HEK293 (cell line): ENCODE measurements around the gene STX11.

ENCODE experiments used
- CTCF ChIA-PET: fragments of 350-600 bp; formaldehyde crosslinking; extraction: SDS; loops from one replicate; lab custom pipeline; 2021; ENCODE audit warnings: antibody characterized with exemption; lab: Yijun Ruan, JAX
- POLR2A ChIA-PET: fragments of 300-600 bp; formaldehyde crosslinking; extraction: SDS; loops from one replicate; lab custom pipeline; 2020; ENCODE audit warnings: antibody characterized with exemption, inconsistent platforms; lab: Yijun Ruan, JAX
- H3K27ac ChIP-seq: fragments of 200-500 bp; sonication (Bioruptor generic); 2 replicates; pipeline ENCODE4 v1.5.1; 2014; ENCODE audit warnings: low read depth, low read length, control low read depth, inconsistent platforms; ENCODE audit errors: extremely low read depth
- H3K36me3 ChIP-seq, 2 experiments: fragments of 200-500 bp in 1 of 2; sonication (Bioruptor generic) in 1 of 2; 1 replicate in 1 of 2; 2 replicates in 1 of 2; pipeline ENCODE4 v1.5.1; 2014 to 2017; ENCODE audit warnings: inconsistent platforms in 2 of 2, low read length in 2 of 2; ENCODE audit not compliant: control insufficient read depth in 2 of 2, insufficient read depth in 1 of 2
- H3K4me1 ChIP-seq: fragments of 200-500 bp; sonication (Bioruptor generic); 2 replicates; pipeline ENCODE4 v1.5.1; 2014; ENCODE audit warnings: mild to moderate bottlenecking, low read length, inconsistent platforms; ENCODE audit not compliant: control insufficient read depth, insufficient read depth
- H3K4me3 ChIP-seq: 2 replicates; pipeline ENCODE4 v1.5.1; 2011; ENCODE audit warnings: low read depth, mild to moderate bottlenecking, control low read depth, low read length, moderate library complexity
- H3K9me3 ChIP-seq: fragments of 200-500 bp; sonication (Bioruptor generic); 2 replicates; pipeline ENCODE4 v1.5.1; 2014; ENCODE audit warnings: low read depth, low read length, inconsistent platforms; ENCODE audit not compliant: control insufficient read depth, insufficient read depth
- ELK4 ChIP-seq: IDR thresholded peaks from 2 replicates; pipeline ENCODE4 v1.6.1; 2011; ENCODE audit warnings: mild to moderate bottlenecking, low read depth, low read length, borderline replicate concordance
- FEZF1 ChIP-seq: fragments of 450-650 bp; formaldehyde crosslinking; IDR thresholded peaks from 2 replicates; pipeline ENCODE4 v1.5.1; 2016; ENCODE audit warnings: missing biosample characterization, missing genetic modification characterization
- OSR2 ChIP-seq: fragments of 450-650 bp; formaldehyde crosslinking; IDR thresholded peaks from 2 replicates; pipeline ENCODE4 v1.5.1; 2016; ENCODE audit warnings: missing biosample characterization, missing genetic modification characterization
- PATZ1 ChIP-seq: fragments of 450-650 bp; formaldehyde crosslinking; IDR thresholded peaks from 2 replicates; pipeline ENCODE4 v1.5.1; 2016; ENCODE audit warnings: missing biosample characterization, missing genetic modification characterization
- PRDM6 ChIP-seq: fragments of 450-650 bp; formaldehyde crosslinking; IDR thresholded peaks from 2 replicates; pipeline ENCODE4 v1.5.1; 2017; ENCODE audit warnings: missing biosample characterization, missing genetic modification characterization
- SETDB1 ChIP-seq: IDR thresholded peaks from one replicate; pipeline ENCODE4 v1.6.1; 2017; ENCODE audit warnings: mild to moderate bottlenecking, low read length, moderate library complexity, mixed read lengths; ENCODE audit not compliant: insufficient read length
- SP2 ChIP-seq: fragments of 450-650 bp; formaldehyde crosslinking; IDR thresholded peaks from 2 replicates; pipeline ENCODE4 v1.5.1; 2016; ENCODE audit warnings: missing biosample characterization, missing genetic modification characterization
- TRIM28 ChIP-seq: IDR thresholded peaks from 2 replicates; pipeline ENCODE4 v1.6.1; 2011; ENCODE audit warnings: low read length, control low read depth, borderline replicate concordance
- ZBTB17 ChIP-seq: fragments of 450-650 bp; formaldehyde crosslinking; IDR thresholded peaks from 2 replicates; pipeline ENCODE4 v1.5.1; 2016; ENCODE audit warnings: missing biosample characterization, missing genetic modification characterization
- ZBTB44 ChIP-seq: fragments of 450-650 bp; IDR thresholded peaks from 2 replicates; pipeline ENCODE4 v1.5.1; 2018; ENCODE audit warnings: missing biosample characterization, mild to moderate bottlenecking, missing genetic modification characterization
- ZEB2 ChIP-seq: fragments of 450-650 bp; formaldehyde crosslinking; IDR thresholded peaks from 2 replicates; pipeline ENCODE4 v1.5.1; 2016; ENCODE audit warnings: missing biosample characterization, missing genetic modification characterization
- ZFP37 ChIP-seq: fragments of 450-650 bp; formaldehyde crosslinking; IDR thresholded peaks from 2 replicates; pipeline ENCODE4 v1.5.1; 2016; ENCODE audit warnings: missing biosample characterization, missing genetic modification characterization
- ZNF121 ChIP-seq: fragments of 450-650 bp; formaldehyde crosslinking; IDR thresholded peaks from 2 replicates; pipeline ENCODE4 v1.5.1; 2016; ENCODE audit warnings: missing biosample characterization, missing genetic modification characterization
- ZNF146 ChIP-seq: fragments of 450-650 bp; formaldehyde crosslinking; IDR thresholded peaks from 2 replicates; pipeline ENCODE4 v1.5.1; 2016; ENCODE audit warnings: missing biosample characterization, missing genetic modification characterization
- ZNF274 ChIP-seq, 2 experiments: fragments of 200-500 bp in 1 of 2; fragments of 450-650 bp in 1 of 2; sonication (Bioruptor generic) in 1 of 2; formaldehyde crosslinking in 1 of 2; IDR thresholded peaks; 2 replicates each; pipeline versions ENCODE4 v1.5.1 to v1.6.1; 2014 to 2016; ENCODE audit warnings: borderline replicate concordance in 1 of 2, inconsistent platforms in 1 of 2, low read length in 1 of 2, missing biosample characterization in 1 of 2, missing genetic modification characterization in 1 of 2
- ZNF292 ChIP-seq: fragments of 450-650 bp; formaldehyde crosslinking; IDR thresholded peaks from 2 replicates; pipeline ENCODE4 v1.5.1; 2016; ENCODE audit warnings: low read depth, missing biosample characterization, missing genetic modification characterization, borderline replicate concordance
- ZNF311 ChIP-seq: fragments of 450-650 bp; formaldehyde crosslinking; IDR thresholded peaks from 2 replicates; pipeline ENCODE4 v1.5.1; 2017; ENCODE audit warnings: missing biosample characterization, missing genetic modification characterization, borderline replicate concordance
- ZNF341 ChIP-seq: fragments of 450-650 bp; formaldehyde crosslinking; IDR thresholded peaks from 2 replicates; pipeline ENCODE4; 2016; ENCODE audit warnings: low read depth, missing biosample characterization, missing genetic modification characterization
- ZNF394 ChIP-seq: fragments of 450-650 bp; formaldehyde crosslinking; IDR thresholded peaks from 2 replicates; pipeline ENCODE4 v1.5.1; 2016; ENCODE audit warnings: missing biosample characterization, missing genetic modification characterization, mild to moderate bottlenecking, moderate library complexity, borderline replicate concordance
- ZNF488 ChIP-seq: fragments of 450-650 bp; formaldehyde crosslinking; IDR thresholded peaks from 2 replicates; pipeline ENCODE4 v1.5.1; 2016; ENCODE audit warnings: missing biosample characterization, missing genetic modification characterization
- ZNF561 ChIP-seq: fragments of 450-650 bp; IDR thresholded peaks from 2 replicates; pipeline ENCODE4 v1.5.1; 2018; ENCODE audit warnings: missing biosample characterization, missing genetic modification characterization, borderline replicate concordance
- ZNF580 ChIP-seq: fragments of 450-650 bp; formaldehyde crosslinking; IDR thresholded peaks from 2 replicates; pipeline ENCODE4 v1.5.1; 2016; ENCODE audit warnings: missing biosample characterization, missing genetic modification characterization
- ZNF704 ChIP-seq: fragments of 450-650 bp; formaldehyde crosslinking; IDR thresholded peaks from 2 replicates; pipeline ENCODE4 v1.5.1; 2016; ENCODE audit warnings: missing biosample characterization, missing genetic modification characterization
- ZNF768 ChIP-seq: fragments of 450-650 bp; formaldehyde crosslinking; IDR thresholded peaks from 2 replicates; pipeline ENCODE4 v1.5.1; 2018; ENCODE audit warnings: missing biosample characterization, mild to moderate bottlenecking, missing genetic modification characterization
- ZNF843 ChIP-seq: fragments of 450-650 bp; formaldehyde crosslinking; IDR thresholded peaks from 2 replicates; pipeline ENCODE4 v1.5.1; 2016; ENCODE audit warnings: missing biosample characterization, missing genetic modification characterization
- ZSCAN16 ChIP-seq: fragments of 450-650 bp; formaldehyde crosslinking; IDR thresholded peaks from 2 replicates; pipeline ENCODE4 v1.5.1; 2016; ENCODE audit warnings: missing biosample characterization, missing genetic modification characterization

Gene STX11

GRCh38 chr6:144171406-144171805, 21.1 kb downstream of the STX11 start (continued):
- TF ChIP-seq PATZ1 (tag by site-specific recombination): no peak

GRCh38 chr6:144174006-144174405, 23.7 kb downstream of the STX11 start:
- no peaks in the 10 kb centered on the region for H3K9me3 ChIP-seq
- POLR2A ChIA-PET: interaction anchor here (0.6 kb wide), 1 partner anchor 230 kb away, joined by 3 read pairs; no protein-coding TSS in a partner anchor
- H3K4me1 ChIP-seq: no peaks in the 10 kb centered on the region
- no peak overlapping the region for H3K27ac ChIP-seq
- no peaks in the 10 kb centered on the region for H3K36me3 ChIP-seq
- CTCF ChIA-PET: interaction anchor here (0.8 kb wide), 1 partner anchor 161 kb away, joined by 3 read pairs; no protein-coding TSS in a partner anchor
- no peak overlapping the region for H3K4me3 ChIP-seq
- TF ChIP-seq ZSCAN16 (tag by site-specific recombination): no peak
- no peak for TF ChIP-seq ZNF121
- TF ChIP-seq ZNF394 (tag by site-specific recombination): no peak
- TF ChIP-seq ZNF843 (tag by site-specific recombination): no peak
- no peak for TF ChIP-seq SETDB1
- TF ChIP-seq OSR2 (tag by site-specific recombination): no peak
- TF ChIP-seq ZEB2 (tag by site-specific recombination): no peak
- no peak for TF ChIP-seq ZNF146 (tag by site-specific recombination)
- TF ChIP-seq ZNF580 (tag by site-specific recombination): no peak
- no peak for TF ChIP-seq ZBTB17 (tag by site-specific recombination)
- TF ChIP-seq ZBTB44: no peak
- TF ChIP-seq ZNF311 (tag by site-specific recombination): no peak
- TF ChIP-seq SP2 (tag by site-specific recombination): no peak
- TF ChIP-seq ZNF768: no peak
- no peak for TF ChIP-seq ZNF488 (tag by site-specific recombination)
- no peak for TF ChIP-seq ZNF292 (tag by site-specific recombination)
- no peak for TF ChIP-seq ZNF274 (IDR thresholded peaks at IDR 0.05; ENCODE audit: low read length)
- no peak for TF ChIP-seq ZNF274 (tag by site-specific recombination; IDR thresholded peaks at IDR 0.05; ENCODE audit: borderline replicate concordance)
- TF ChIP-seq, all 188 proteins: peak for 0

- no peak overlapping the region for H3K4me3 ChIP-seq
- no peak overlapping the region for H3K27ac ChIP-seq
- POLR2A ChIA-PET: no interaction called here
- H3K4me1 ChIP-seq: no peaks in the 10 kb centered on the region
- no peaks in the 10 kb centered on the region for H3K9me3 ChIP-seq
- no peaks in the 10 kb centered on the region for H3K36me3 ChIP-seq
- CTCF ChIA-PET: no interaction called here
- TF ChIP-seq ZNF561 (tag by site-specific recombination) (no peak), ZNF341 (tag by site-specific recombination) (no peak), TRIM28 (no peak), PRDM6 (tag by site-specific recombination) (no peak), SETDB1 (no peak), ZNF704 (tag by site-specific recombination) (no peak), ELK4 (no peak), ZFP37 (no peak), FEZF1 (tag by site-specific recombination) (no peak)
Measured at GRCh38 chr6:144176043-144176442, 25.7 kb downstream of the STX11 start.
